ENCODE measurements around the gene ABCC1.

Gene ABCC1

DNA sequence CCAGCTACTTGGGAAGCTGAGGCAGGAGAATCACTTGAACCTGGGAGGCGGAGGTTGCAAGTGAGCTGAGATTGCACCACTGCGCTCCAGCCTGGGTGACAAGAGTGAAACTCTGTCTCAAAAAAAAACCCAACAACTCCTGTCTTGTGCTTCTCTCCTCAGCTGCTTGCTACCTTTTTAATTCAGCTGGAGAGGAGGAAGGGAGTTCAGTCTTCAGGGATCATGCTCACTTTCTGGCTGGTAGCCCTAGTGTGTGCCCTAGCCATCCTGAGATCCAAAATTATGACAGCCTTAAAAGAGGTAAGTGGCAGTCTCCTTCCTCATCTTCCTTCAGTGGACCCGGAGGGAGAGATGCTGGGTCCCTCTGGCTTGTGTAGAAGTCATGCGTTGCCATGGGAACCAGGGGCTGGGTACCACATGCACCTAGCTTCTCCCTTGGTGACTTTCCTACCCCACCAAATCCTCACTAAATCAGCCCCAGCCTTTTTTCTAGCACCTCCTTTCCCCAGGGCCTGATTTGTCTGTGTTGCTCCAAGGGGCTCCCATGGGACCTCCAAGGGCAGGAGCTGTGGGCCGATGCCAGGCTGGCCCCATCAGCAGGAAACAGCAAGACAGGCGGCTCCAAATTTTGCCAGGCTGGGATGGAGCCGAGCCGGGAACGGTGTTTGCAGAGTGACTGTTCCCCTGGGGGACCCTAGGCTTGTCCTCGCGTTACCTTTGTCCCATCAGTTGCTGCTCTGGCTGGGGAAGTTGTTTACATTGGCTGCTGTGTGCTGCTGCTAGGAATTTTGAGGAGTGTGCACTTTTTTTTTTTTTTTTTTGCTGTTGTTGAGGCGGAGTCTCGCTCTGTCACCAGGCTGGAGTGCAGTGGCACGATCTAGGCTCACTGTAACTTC, 65.2 kb downstream of the ABCC1 start (continued):
- TF ChIP-seq, protein P1, sequence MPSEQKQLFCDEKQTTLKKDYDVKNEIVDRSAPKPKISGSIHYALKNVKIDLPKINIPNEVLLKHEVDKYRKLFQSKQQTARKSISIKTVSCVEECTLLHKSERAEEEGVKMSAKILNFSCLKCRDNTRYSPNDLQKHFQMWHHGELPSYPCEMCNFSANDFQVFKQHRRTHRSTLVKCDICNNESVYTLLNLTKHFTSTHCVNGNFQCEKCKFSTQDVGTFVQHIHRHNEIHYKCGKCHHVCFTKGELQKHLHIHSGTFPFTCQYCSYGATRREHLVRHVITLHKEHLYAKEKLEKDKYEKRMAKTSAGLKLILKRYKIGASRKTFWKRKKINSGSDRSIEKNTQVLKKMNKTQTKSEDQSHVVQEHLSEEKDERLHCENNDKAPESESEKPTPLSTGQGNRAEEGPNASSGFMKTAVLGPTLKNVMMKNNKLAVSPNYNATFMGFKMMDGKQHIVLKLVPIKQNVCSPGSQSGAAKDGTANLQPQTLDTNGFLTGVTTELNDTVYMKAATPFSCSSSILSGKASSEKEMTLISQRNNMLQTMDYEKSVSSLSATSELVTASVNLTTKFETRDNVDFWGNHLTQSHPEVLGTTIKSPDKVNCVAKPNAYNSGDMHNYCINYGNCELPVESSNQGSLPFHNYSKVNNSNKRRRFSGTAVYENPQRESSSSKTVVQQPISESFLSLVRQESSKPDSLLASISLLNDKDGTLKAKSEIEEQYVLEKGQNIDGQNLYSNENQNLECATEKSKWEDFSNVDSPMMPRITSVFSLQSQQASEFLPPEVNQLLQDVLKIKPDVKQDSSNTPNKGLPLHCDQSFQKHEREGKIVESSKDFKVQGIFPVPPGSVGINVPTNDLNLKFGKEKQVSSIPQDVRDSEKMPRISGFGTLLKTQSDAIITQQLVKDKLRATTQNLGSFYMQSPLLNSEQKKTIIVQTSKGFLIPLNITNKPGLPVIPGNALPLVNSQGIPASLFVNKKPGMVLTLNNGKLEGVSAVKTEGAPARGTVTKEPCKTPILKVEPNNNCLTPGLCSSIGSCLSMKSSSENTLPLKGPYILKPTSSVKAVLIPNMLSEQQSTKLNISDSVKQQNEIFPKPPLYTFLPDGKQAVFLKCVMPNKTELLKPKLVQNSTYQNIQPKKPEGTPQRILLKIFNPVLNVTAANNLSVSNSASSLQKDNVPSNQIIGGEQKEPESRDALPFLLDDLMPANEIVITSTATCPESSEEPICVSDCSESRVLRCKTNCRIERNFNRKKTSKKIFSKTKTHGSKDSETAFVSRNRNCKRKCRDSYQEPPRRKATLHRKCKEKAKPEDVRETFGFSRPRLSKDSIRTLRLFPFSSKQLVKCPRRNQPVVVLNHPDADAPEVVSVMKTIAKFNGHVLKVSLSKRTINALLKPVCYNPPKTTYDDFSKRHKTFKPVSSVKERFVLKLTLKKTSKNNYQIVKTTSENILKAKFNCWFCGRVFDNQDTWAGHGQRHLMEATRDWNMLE (tag by site-specific recombination; conservative IDR thresholded peaks at IDR 0.05; ENCODE audit: low read depth) = no peak
- TF ChIP-seq ZXDB (tag by site-specific recombination; IDR thresholded peaks at IDR 0.05) = peak; percentile 50; the same call in 1 of the 2 replicates
- TF ChIP-seq, protein P2, sequence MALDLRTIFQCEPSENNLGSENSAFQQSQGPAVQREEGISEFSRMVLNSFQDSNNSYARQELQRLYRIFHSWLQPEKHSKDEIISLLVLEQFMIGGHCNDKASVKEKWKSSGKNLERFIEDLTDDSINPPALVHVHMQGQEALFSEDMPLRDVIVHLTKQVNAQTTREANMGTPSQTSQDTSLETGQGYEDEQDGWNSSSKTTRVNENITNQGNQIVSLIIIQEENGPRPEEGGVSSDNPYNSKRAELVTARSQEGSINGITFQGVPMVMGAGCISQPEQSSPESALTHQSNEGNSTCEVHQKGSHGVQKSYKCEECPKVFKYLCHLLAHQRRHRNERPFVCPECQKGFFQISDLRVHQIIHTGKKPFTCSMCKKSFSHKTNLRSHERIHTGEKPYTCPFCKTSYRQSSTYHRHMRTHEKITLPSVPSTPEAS (tag by site-specific recombination; IDR thresholded peaks at IDR 0.05) = peak; percentile 87
- TF ChIP-seq ZNF791 (tag by site-specific recombination; IDR thresholded peaks at IDR 0.05) = no peak
- peak; percentile 82 for TF ChIP-seq ZBTB17 (tag by site-specific recombination; IDR thresholded peaks at IDR 0.05)

DNA sequence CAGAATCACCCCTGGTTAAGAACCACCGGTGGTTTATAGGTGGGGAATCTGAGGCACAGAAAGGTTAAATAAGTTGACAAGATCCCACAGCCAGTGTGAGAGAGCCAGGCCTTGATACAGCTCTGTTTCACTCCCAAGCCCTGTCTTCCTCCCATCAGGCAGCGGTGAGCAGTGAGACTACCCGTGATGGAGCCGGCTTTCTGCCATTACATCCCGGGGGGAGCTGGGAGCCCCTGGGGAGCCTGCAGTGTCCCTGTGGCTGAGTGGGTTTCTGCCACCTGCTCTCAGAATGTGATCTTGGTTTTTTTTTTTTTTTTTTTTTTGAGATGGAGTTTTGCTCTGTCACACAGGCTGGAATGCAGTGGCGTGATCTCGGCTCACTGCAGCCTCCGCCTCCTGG, 66.4 kb downstream of the ABCC1 start:
- H3K36me3 ChIP-seq (ENCODE audit: control insufficient read depth in 2 of 2, insufficient read depth in 1 of 2, low read length in 2 of 2) = peaks cover 3 to 51% of the 10 kb centered on the region in 2 experiments; a peak in 2 of 3 replicates
- ChIA-PET CTCF (no interaction called here), POLR2A (no interaction called here)
- no peaks in the 10 kb centered on the region; the same call in 1 of the 2 replicates for H3K4me1 ChIP-seq (ENCODE audit: control insufficient read depth, insufficient read depth, low read length)
- H3K9me3 ChIP-seq (ENCODE audit: control insufficient read depth, insufficient read depth, low read depth, low read length) = no peaks in the 10 kb centered on the region
- H3K4me3 ChIP-seq (ENCODE audit: low read depth, low read length) = no peak overlapping the region
- no peak overlapping the region for H3K27ac ChIP-seq (ENCODE audit: extremely low read depth, low read depth, low read length)
- TF ChIP-seq, protein P3, sequence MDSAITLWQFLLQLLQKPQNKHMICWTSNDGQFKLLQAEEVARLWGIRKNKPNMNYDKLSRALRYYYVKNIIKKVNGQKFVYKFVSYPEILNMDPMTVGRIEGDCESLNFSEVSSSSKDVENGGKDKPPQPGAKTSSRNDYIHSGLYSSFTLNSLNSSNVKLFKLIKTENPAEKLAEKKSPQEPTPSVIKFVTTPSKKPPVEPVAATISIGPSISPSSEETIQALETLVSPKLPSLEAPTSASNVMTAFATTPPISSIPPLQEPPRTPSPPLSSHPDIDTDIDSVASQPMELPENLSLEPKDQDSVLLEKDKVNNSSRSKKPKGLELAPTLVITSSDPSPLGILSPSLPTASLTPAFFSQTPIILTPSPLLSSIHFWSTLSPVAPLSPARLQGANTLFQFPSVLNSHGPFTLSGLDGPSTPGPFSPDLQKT (IDR thresholded peaks at IDR 0.05; ENCODE audit: borderline replicate concordance, low read depth, low read length) = no peak
- TF ChIP-seq ZIC2 (tag by site-specific recombination; IDR thresholded peaks at IDR 0.05) = peak; percentile 47; the same call in 1 of the 2 replicates

- TF ChIP-seq, protein P4, sequence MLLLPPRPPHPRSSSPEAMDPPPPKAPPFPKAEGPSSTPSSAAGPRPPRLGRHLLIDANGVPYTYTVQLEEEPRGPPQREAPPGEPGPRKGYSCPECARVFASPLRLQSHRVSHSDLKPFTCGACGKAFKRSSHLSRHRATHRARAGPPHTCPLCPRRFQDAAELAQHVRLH (tag by site-specific recombination; IDR thresholded peaks at IDR 0.05) = no peak
- TF ChIP-seq ZFP37 (tag by site-specific recombination; IDR thresholded peaks at IDR 0.05) (no peak), ZNF211 (tag by site-specific recombination; IDR thresholded peaks at IDR 0.05; ENCODE audit: low read depth) (no peak), ZNF311 (tag by site-specific recombination; IDR thresholded peaks at IDR 0.05; ENCODE audit: borderline replicate concordance) (no peak), ZNF398 (tag by site-specific recombination; IDR thresholded peaks at IDR 0.05) (no peak), TCF7L2 (IDR thresholded peaks at IDR 0.05; ENCODE audit: borderline replicate concordance, low read depth, low read length) (no peak), WT1 (tag by site-specific recombination; IDR thresholded peaks at IDR 0.05) (no peak), ZNF184 (tag by site-specific recombination; IDR thresholded peaks at IDR 0.05) (no peak), BCL11B (tag by site-specific recombination; IDR thresholded peaks at IDR 0.05; ENCODE audit: low read depth) (no peak)
- Histone ChIP-seq H3K27ac (ENCODE audit: extremely low read depth, low read depth, low read length) (no peak overlapping the region), H3K4me1 (ENCODE audit: control insufficient read depth, insufficient read depth, low read length) (no peaks in the 10 kb centered on the region; the same call in 1 of the 2 replicates), H3K36me3 (ENCODE audit: control insufficient read depth in 2 of 2, insufficient read depth in 1 of 2, low read length in 2 of 2) (peaks cover 0 to 53% of the 10 kb centered on the region in 2 experiments; a peak in 2 of 3 replicates), H3K4me3 (ENCODE audit: low read depth, low read length) (no peak overlapping the region), H3K9me3 (ENCODE audit: control insufficient read depth, insufficient read depth, low read depth, low read length) (no peaks in the 10 kb centered on the region)
- ChIA-PET CTCF (no interaction called here), POLR2A (no interaction called here)
Observed at GRCh38 chr16:16016388-16016964, 67.1 kb downstream of the ABCC1 start.
